ENCODE results near the gene TMEM269.

TMEM269 gene, protein sequence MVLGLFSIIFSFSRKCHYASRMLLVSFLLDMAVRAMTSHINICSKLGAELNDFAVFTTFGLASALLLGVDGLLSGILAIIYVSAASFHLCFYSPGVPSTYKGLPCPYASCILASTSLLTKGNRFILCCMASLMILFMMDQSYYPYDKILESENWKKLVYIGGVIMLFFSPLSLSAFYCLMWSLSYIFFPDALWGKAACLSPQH

GRCh38 chr1:42784946-42785693, at the start of gene TMEM269:
TMEM269 (plus strand) TSS chr1:42784991; CDS start chr1:42789894, 4,903 bp downstream.
- peak; percentile 26 to 27 for DNase-seq

DNA sequence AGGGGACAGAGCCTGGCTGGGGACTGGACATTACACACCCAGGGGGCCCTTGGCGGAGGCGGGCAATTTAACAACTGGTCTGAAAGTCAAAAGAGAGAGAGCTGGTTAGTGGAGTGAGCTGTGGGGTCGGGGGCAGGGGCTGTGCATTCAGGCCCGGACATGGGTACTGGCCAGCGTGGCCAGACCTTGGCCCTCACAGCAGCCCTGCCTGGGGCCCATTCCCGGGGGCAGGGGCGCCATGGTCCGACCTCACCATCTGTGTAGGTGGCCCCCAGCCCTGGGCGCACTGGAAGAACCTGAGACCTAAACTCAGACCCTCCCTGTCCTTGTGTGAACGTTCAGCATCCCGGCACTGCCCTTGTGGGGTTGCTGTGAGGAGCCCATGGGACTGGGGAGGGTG, 49.7 kb upstream of the TMEM269 start:
- no peak for DNase-seq

DNA sequence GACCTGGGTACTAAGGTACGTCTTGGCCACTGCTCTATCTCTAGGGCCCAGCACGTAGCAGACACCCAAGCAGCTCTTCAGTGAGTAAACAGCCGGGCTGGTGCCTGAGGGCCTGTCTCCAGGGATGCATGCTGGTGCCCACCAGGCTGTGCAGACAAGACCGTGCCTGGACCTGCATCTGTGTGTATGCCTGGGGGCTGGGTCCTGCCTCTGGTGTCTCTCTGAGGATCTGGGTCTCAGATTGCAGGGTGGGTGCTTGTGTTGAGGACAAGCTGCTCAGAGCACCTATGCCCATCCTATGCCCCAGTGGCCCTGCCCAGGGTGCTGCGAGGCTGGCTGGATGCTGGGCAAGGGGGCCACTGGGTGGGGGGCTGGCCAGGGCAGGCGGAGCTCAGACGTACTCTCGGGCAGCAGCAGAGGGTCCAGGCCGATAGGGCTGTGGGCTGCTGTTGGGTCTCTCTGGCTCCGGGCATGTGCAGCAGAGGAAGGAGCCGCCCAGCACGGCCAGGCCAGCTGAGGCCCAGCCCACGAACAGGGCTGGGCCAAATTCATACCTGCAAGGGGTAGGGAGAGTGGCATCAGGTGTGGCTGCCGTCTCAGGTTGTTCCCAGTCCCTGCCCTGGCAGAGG, 49.2 kb upstream of the TMEM269 start:
- DNase-seq: no peak

DNA sequence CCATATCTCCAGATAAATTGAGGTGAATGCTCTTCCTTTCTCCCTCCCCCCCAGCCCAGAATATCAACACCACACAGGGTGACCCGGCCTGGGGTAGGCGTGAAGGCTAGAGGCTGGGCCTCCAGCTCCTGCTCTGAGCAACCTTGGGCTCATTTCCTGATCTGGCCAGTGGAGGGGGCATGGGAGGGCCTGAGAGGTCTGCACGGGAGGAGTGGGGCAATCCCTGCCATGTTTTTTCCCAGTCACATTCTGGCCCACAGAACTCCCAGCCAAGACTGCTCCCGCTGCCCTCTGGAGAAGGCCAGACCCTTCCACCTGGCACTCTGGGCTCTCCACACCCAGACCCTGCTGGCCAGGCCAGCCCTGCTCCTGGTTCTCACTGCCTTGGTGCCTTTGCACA, 48.6 kb upstream of the TMEM269 start:
- DNase-seq: no peak

DNA sequence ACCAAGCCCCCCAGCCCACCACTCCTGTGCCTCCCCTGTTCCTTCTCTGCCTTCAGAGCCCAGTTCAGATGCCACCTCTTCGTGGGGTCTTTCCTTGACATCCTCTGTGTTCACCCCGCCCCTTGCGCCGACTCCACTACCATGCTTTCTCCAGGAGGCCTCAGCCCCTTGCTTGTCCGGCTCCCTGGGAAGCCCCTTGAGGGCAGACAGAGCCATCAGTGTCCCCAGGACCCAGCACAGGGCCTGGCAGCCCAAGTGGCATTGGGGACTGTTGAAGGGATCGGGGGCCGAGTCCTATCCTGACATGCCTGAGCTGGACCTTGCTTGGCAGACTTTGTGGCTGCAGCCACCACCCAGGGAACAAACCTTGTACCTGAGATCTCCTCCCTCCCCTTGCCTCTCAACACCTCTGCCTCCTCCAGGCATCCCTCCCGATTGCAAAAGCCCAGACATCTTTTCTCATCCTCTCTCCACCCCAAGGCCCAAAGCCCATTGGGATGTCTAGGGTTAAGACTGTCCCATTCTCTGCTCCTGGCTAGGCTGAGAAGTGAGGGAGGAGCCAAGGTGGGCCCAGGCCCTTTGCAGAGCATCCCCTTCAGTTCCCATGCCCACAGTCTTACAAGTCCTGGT, 48.1 kb upstream of the TMEM269 start:
- DNase-seq: no peak

GRCh38 chr1:42737257-42737656, 47.5 kb upstream of the TMEM269 start:
- no peak for DNase-seq

GRCh38 chr1:42737986-42738677, 46.7 kb upstream of the TMEM269 start:
- DNase-seq: no peak

- no peak for DNase-seq
Observed at GRCh38 chr1:42738678-42739226, 46.0 kb upstream of the TMEM269 start.

GRCh38 chr1:42739753-42740700, 44.8 kb upstream of the TMEM269 start, which contains the start of gene CLDN19:
CLDN19 (minus strand) TSS chr1:42740236; CDS start chr1:42740063, 173 bp downstream.
- no peak for DNase-seq

- no peak for DNase-seq
Observed at GRCh38 chr1:42740851-42741580, 43.8 kb upstream of the TMEM269 start.

- DNase-seq: no peak
Observed at GRCh38 chr1:42741706-42742105, 43.1 kb upstream of the TMEM269 start.

- no peak for DNase-seq
Observed at GRCh38 chr1:42742141-42742540, 42.6 kb upstream of the TMEM269 start.

GRCh38 chr1:42742617-42743316, 42.0 kb upstream of the TMEM269 start:
- DNase-seq: no peak

- DNase-seq: no peak
Observed at GRCh38 chr1:42743317-42744147, 41.3 kb upstream of the TMEM269 start.

DNA sequence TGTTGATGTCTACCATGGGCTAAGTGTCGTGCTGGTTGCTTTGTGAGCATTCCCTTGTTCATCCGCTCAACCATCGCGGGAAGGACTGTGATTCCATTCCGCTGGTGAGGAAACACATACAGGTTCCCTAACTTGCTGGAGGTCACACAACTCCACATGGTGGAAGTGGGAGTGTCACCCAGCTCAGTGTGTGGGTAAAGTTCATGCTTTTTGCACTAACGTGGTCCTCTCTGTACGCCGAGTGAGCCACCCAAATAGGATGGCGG, 40.7 kb upstream of the TMEM269 start:
- DNase-seq: no peak

- no peak for DNase-seq
Observed at GRCh38 chr1:42745851-42746250, 38.9 kb upstream of the TMEM269 start.

DNA sequence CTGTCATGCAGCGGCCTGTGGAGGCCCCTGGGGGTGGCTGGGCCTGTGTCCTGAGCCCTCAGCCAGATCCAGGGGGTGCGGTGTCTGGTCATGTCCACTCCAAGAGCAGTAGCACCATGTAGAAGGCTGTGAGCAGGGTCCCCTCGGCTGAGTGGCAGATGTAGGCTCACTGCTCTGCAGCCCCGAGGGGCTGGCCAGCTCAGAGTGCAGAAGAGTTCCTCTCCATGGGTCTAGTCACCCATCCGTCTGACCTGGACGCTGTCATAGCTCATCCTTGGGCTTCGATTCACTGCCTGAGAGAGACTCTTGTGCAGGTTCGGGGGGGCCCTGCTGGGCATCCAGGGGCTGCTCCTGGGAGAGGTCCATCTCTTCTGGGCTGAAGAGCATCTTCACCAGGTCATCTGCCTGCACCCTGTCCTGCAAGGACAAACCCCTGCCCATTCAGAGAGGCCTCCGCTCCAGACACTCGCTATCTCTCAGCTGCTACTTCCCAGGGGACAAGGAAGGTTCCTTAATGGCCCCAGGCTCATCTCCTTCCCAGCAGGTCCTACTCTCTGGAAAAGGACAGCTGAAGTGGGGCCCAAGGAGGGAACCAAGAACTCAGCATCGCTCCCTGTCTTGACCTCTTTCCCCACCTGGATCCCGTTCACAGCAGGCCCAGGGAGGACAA, 38.2 kb upstream of the TMEM269 start:
- DNase-seq: no peak

- DNase-seq: peak; percentile 45 to 51
Observed at GRCh38 chr1:42747125-42747524, 37.7 kb upstream of the TMEM269 start.

GRCh38 chr1:42748021-42748420, 36.8 kb upstream of the TMEM269 start:
- no peak for DNase-seq
